Effector memory CD8-positive, alpha-beta T cell (primary cell): ENCODE results near the gene SLCO1C1.
"Not testable (repeated sequence)": the region's sequence is repeated elsewhere in the genome, so short reads cannot be mapped to it uniquely, and the experiment has no call there.

Source experiments
- ATAC-seq: fragments of 150-1000 bp; cut with Tn5 transposase; replicated peaks from 2 replicates; pipeline ENCODE4 v1.10.0; 2021; ENCODE audit warnings: mild to moderate bottlenecking, moderate library complexity
- DNase-seq, 3 experiments: peaks; one replicate each; pipeline ENCODE4 v3.0.0; 2021
- H3K27ac Mint-ChIP-seq, 2 donors: one replicate each; pipeline ENCODE4 v1.8.0; 2022; ENCODE audit warnings: mild to moderate bottlenecking in 2 of 2, mixed read lengths in 2 of 2, moderate library complexity in 2 of 2
- H3K27me3 Mint-ChIP-seq, 2 donors: one replicate each; pipeline ENCODE4 v1.8.0; 2022; ENCODE audit warnings: mixed read lengths in 2 of 2
- H3K36me3 Mint-ChIP-seq: one replicate; pipeline ENCODE4 v1.8.0; 2022; ENCODE audit warnings: mild to moderate bottlenecking, moderate library complexity, mixed read lengths; ENCODE audit not compliant: insufficient read depth
- H3K4me1 Mint-ChIP-seq, 2 donors: one replicate each; pipeline ENCODE4 v1.8.0; 2022; ENCODE audit warnings: low read depth in 2 of 2, mixed read lengths in 2 of 2
- H3K4me3 Mint-ChIP-seq, 2 donors: one replicate each; pipeline ENCODE4 v1.8.0; 2022; ENCODE audit warnings: mild to moderate bottlenecking in 2 of 2, mixed read lengths in 2 of 2, moderate library complexity in 2 of 2
- H3K9me3 Mint-ChIP-seq, 2 donors: one replicate each; pipeline ENCODE4 v1.8.0; 2022; ENCODE audit warnings: mixed read lengths in 2 of 2

Gene SLCO1C1

DNA sequence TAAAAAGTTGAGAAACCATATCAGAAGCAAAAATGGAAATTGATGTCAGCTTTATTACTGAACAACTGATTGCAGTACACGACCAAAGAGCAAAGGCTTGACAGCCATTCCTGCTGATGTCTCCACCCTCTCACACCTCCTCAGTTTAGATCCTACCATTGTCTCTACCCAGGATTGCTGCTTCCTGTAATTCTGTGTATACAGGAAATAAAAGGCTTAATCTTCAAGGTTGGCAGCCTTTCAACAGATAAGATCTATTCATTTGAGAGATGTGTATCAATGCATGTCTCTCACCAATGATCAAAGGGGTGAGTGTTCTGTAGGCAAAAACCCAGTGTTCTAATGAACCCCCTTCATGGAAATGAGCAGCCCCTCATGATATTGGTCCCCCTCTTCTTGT lies 27.0 kb downstream of the SLCO1C1 start:
- Mint-ChIP-seq H3K4me1 (no peaks in the 10 kb centered on the region), H3K4me3 (no peak overlapping the region), H3K27me3 (no peaks in the 10 kb centered on the region), H3K9me3 (peaks cover 0 to 5% of the 10 kb centered on the region in 2 donors), H3K27ac (no peak overlapping the region), H3K36me3 (no peaks in the 10 kb centered on the region)
- ATAC-seq (no peak), DNase-seq (no peak)

- H3K36me3 Mint-ChIP-seq, result no peaks in the 10 kb centered on the region
- no peak overlapping the region for H3K27ac Mint-ChIP-seq
- DNase-seq (no peak), ATAC-seq (no peak)
- peaks cover 0 to 9% of the 10 kb centered on the region in 2 donors for H3K9me3 Mint-ChIP-seq
- H3K4me1 Mint-ChIP-seq, result no peaks in the 10 kb centered on the region
- H3K27me3 Mint-ChIP-seq, result no peaks in the 10 kb centered on the region
- H3K4me3 Mint-ChIP-seq, result no peak overlapping the region
Measured at GRCh38 chr12:20731274-20731673, 36.1 kb downstream of the SLCO1C1 start.

DNA sequence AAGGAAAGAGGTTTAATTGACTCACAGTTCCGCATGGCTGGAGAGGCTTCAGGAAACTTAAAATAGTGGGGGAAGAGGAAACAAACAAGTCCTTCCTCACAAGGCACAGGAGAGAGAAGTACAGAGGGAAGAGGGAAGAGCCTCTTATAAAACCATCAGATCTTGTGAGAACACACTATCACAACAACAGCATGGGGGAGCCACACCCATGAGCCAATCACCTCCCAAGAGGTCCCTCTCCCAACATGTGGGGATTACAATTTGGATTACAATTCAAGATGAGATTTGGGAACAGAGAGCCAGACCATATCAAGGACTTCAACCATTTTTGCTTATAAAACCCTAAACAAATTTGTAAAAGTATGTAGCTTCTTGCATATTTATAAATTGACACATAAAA lies 45.8 kb downstream of the SLCO1C1 start:
- Mint-ChIP-seq H3K4me1 (no peaks in the 10 kb centered on the region), H3K9me3 (peaks cover 8 to 9% of the 10 kb centered on the region in 2 donors), H3K4me3 (no peak overlapping the region), H3K27me3 (no peaks in the 10 kb centered on the region), H3K36me3 (no peaks in the 10 kb centered on the region), H3K27ac (no peak overlapping the region)
- no peak for ATAC-seq
- no peak for DNase-seq

DNA sequence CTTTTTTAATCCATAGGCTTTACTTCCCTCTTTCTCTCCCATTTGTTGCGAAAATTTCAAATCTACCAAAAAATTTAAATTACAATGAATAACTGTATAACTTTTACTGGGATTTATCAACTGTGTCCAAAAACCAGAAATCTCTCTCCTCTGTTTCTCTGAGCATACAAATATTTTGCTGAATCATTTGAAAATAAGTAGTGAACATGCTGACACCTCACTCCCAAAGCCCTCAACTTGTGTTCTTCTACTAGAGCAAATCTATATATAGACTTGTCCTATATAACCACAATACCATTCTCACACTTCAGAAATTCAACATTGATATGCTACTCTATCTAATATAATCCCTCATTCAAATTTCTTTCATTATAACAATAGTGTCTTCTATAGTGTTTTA lies 53.1 kb downstream of the SLCO1C1 start:
- no peak for DNase-seq
- no peak for ATAC-seq

GRCh38 chr12:20751046-20751445 lies 55.9 kb downstream of the SLCO1C1 start:
- no peaks in the 10 kb centered on the region for H3K4me1 Mint-ChIP-seq
- DNase-seq, result no peak
- H3K27ac Mint-ChIP-seq, result no peak overlapping the region
- no peak for ATAC-seq
- peaks cover 3 to 7% of the 10 kb centered on the region in 2 donors for H3K9me3 Mint-ChIP-seq
- no peaks in the 10 kb centered on the region for H3K27me3 Mint-ChIP-seq
- H3K36me3 Mint-ChIP-seq, result peaks cover 3% of the 10 kb centered on the region
- no peak overlapping the region for H3K4me3 Mint-ChIP-seq

More for the DNA sequence above, 53.1 kb downstream of the SLCO1C1 start:
- Mint-ChIP-seq H3K27ac (no peak overlapping the region), H3K4me1 (no peaks in the 10 kb centered on the region), H3K36me3 (peaks cover 3% of the 10 kb centered on the region), H3K27me3 (no peaks in the 10 kb centered on the region), H3K4me3 (no peak overlapping the region), H3K9me3 (peaks cover 3 to 7% of the 10 kb centered on the region in 2 donors)

GRCh38 chr12:20777420-20777819 lies 82.3 kb downstream of the SLCO1C1 start:
- DNase-seq (no peak), ATAC-seq (no peak)
- no peaks in the 10 kb centered on the region for H3K36me3 Mint-ChIP-seq
- H3K9me3 Mint-ChIP-seq, result peaks cover 6 to 7% of the 10 kb centered on the region in 2 donors
- H3K27ac Mint-ChIP-seq, result no peak overlapping the region
- H3K4me3 Mint-ChIP-seq, result no peak overlapping the region
- no peaks in the 10 kb centered on the region for H3K27me3 Mint-ChIP-seq
- H3K4me1 Mint-ChIP-seq, result no peaks in the 10 kb centered on the region

- Mint-ChIP-seq H3K4me3 (no peak overlapping the region), H3K27me3 (no peaks in the 10 kb centered on the region), H3K9me3 (peaks cover 6 to 7% of the 10 kb centered on the region in 2 donors), H3K36me3 (no peaks in the 10 kb centered on the region), H3K4me1 (no peaks in the 10 kb centered on the region), H3K27ac (no peak overlapping the region)
- ATAC-seq (no peak), DNase-seq (no peak)
Measured at GRCh38 chr12:20778969-20779368, 83.8 kb downstream of the SLCO1C1 start.

GRCh38 chr12:20779971-20780370 lies 84.8 kb downstream of the SLCO1C1 start:
- ATAC-seq, H3K9me3 Mint-ChIP-seq, H3K4me3 Mint-ChIP-seq, DNase-seq, H3K4me1 Mint-ChIP-seq, H3K36me3 Mint-ChIP-seq, H3K27ac Mint-ChIP-seq, H3K27me3 Mint-ChIP-seq: not testable (repeated sequence)

GRCh38 chr12:20783796-20784357 lies 88.7 kb downstream of the SLCO1C1 start:
- not testable (repeated sequence) for H3K27me3 Mint-ChIP-seq, H3K4me3 Mint-ChIP-seq, DNase-seq, H3K4me1 Mint-ChIP-seq, H3K36me3 Mint-ChIP-seq, ATAC-seq, H3K27ac Mint-ChIP-seq
- H3K9me3 Mint-ChIP-seq, result peaks cover 11 to 13% of the 10 kb centered on the region in 2 donors

GRCh38 chr12:20792971-20793370 lies 97.8 kb downstream of the SLCO1C1 start:
- no peaks in the 10 kb centered on the region for H3K27me3 Mint-ChIP-seq

GRCh38 chr12:20798554-20798953 lies 103.4 kb downstream of the SLCO1C1 start:
- Mint-ChIP-seq H3K27me3 (no peaks in the 10 kb centered on the region), H3K27ac (no peak overlapping the region), H3K36me3 (no peaks in the 10 kb centered on the region), H3K9me3 (peaks cover 0 to 2% of the 10 kb centered on the region in 2 donors), H3K4me1 (no peaks in the 10 kb centered on the region), H3K4me3 (no peak overlapping the region)
- ATAC-seq, result no peak
- no peak for DNase-seq

More at GRCh38 chr12:20792971-20793370, 97.8 kb downstream of the SLCO1C1 start:
- peaks cover 0 to 4% of the 10 kb centered on the region in 2 donors for H3K9me3 Mint-ChIP-seq
- no peaks in the 10 kb centered on the region for H3K36me3 Mint-ChIP-seq
- ATAC-seq (no peak), DNase-seq (no peak)
- no peaks in the 10 kb centered on the region for H3K4me1 Mint-ChIP-seq
- no peak overlapping the region for H3K27ac Mint-ChIP-seq
- no peak overlapping the region for H3K4me3 Mint-ChIP-seq

DNA sequence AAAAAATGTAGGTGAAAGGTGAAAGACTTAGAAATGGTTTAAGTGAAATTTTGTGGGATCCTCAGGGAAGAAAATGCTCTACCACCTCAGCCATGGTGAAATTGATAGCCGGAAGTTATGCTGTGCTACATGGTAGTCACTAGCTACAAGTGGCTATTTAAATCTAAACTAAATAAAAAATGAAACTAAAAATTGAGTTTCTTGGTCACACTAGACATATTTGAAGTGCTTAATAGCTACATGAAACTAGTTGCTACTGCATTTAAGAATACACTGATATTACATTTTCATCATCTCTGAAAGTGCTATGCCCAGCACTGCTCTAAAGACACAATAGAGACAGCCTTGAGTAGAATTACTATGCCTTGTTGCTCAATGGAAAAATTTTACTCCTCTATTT lies 105.0 kb downstream of the SLCO1C1 start:
- ATAC-seq (no peak), DNase-seq (no peak)
- Mint-ChIP-seq H3K4me1 (no peaks in the 10 kb centered on the region), H3K36me3 (no peaks in the 10 kb centered on the region), H3K27me3 (no peaks in the 10 kb centered on the region), H3K4me3 (no peak overlapping the region), H3K27ac (no peak overlapping the region), H3K9me3 (no peaks in the 10 kb centered on the region)

GRCh38 chr12:20801035-20801434 lies 105.9 kb downstream of the SLCO1C1 start:
- ATAC-seq (no peak), DNase-seq (no peak)
- H3K4me3 Mint-ChIP-seq, result no peak overlapping the region
- no peaks in the 10 kb centered on the region for H3K36me3 Mint-ChIP-seq
- H3K27ac Mint-ChIP-seq, result no peak overlapping the region
- H3K27me3 Mint-ChIP-seq, result no peaks in the 10 kb centered on the region
- H3K9me3 Mint-ChIP-seq, result no peaks in the 10 kb centered on the region
- no peaks in the 10 kb centered on the region for H3K4me1 Mint-ChIP-seq
